OCI-LY3 (cell line): ENCODE results near the gene DUSP2.

ENCODE experiments used
- H2AFZ ChIP-seq: fragments of 200-600, 300-600 bp; shearing (Covaris generic); 2 replicates; pipeline ENCODE4 v1.6.0; 2014; ENCODE audit warnings: antibody characterized with exemption, low read depth, low read length
- H3K27ac ChIP-seq: fragments of 200-600, 300-600 bp; sonication (generic); 2 replicates; pipeline ENCODE4 v1.5.1; 2014; ENCODE audit warnings: mild to moderate bottlenecking, low read length, moderate library complexity, mixed read lengths
- H3K27me3 ChIP-seq: fragments of 200-600, 300-600 bp; sonication (generic); 2 replicates; pipeline ENCODE4 v1.6.1; 2014; ENCODE audit warnings: low read depth, low read length, mixed read lengths
- H3K36me3 ChIP-seq: fragments of 200-600, 300-600 bp; sonication (generic); replicated peaks from 2 replicates; pipeline ENCODE3; 2014; ENCODE audit warnings: low read depth, low read length, mixed read lengths
- H3K4me1 ChIP-seq: fragments of 300-600, 200-600 bp; sonication (generic); 2 replicates; pipeline ENCODE4 v1.6.1; 2014; ENCODE audit warnings: low read length, mixed read lengths
- H3K4me2 ChIP-seq: fragments of 200-600, 300-600 bp; sonication (generic); 2 replicates; pipeline ENCODE4 v1.6.1; 2014; ENCODE audit warnings: low read length, mixed read lengths
- H3K4me3 ChIP-seq: fragments of 300-600, 200-600 bp; sonication (generic); 2 replicates; pipeline ENCODE4 v1.5.1; 2014; ENCODE audit warnings: antibody characterized with exemption, mild to moderate bottlenecking, low read length, moderate library complexity
- H3K79me2 ChIP-seq: fragments of 300-600, 200-600 bp; shearing (Covaris generic); 2 replicates; pipeline ENCODE4 v1.6.1; 2014; ENCODE audit warnings: mild to moderate bottlenecking, low read length, mixed read lengths
- H3K9ac ChIP-seq: fragments of 300-600, 200-600 bp; shearing (Covaris generic); 2 replicates; pipeline ENCODE4 v1.6.0; 2014; ENCODE audit warnings: mild to moderate bottlenecking, low read length, moderate library complexity
- H3K9me3 ChIP-seq: fragments of 200-600, 300-600 bp; shearing (Covaris generic); 2 replicates; pipeline ENCODE4 v1.6.1; 2014; ENCODE audit warnings: low read length, mixed read lengths; ENCODE audit not compliant: insufficient read depth
- H4K20me1 ChIP-seq: fragments of 200-600, 300-600 bp; sonication (generic); 2 replicates; pipeline ENCODE4 v1.6.1; 2016; ENCODE audit warnings: low read length, mixed read lengths; ENCODE audit not compliant: insufficient read depth
- CTCF ChIP-seq: fragments of 200-600, 300-600 bp; sonication (generic); IDR thresholded peaks from 2 replicates; pipeline ENCODE4 v1.5.1; 2014; ENCODE audit warnings: antibody characterized with exemption, low read length, low read depth
- EZH2phosphoT487 ChIP-seq: fragments of 200-600 bp; shearing (Covaris generic); IDR thresholded peaks from 2 replicates; pipeline ENCODE4 v1.6.1; 2018; ENCODE audit warnings: antibody characterized with exemption, mixed run types, low read depth

The DUSP2 gene

GRCh38 chr2:96174251-96175144, 29.3 kb upstream of the DUSP2 start:
- Histone ChIP-seq H3K9me3 (0 out of 2 replicates have a peak, but pooled peaks cover 4% of the 10 kb centered on the region), H4K20me1 (no peaks in the 10 kb centered on the region), H2AFZ (no peak overlapping the region), H3K27me3 (0 out of 2 replicates have a peak, but pooled peaks cover 3% of the 10 kb centered on the region), H3K4me2 (peak overlapping the region; percentile 21; the same call in 1 of the 2 replicates), H3K79me2 (no peaks in the 10 kb centered on the region), H3K4me3 (no peak overlapping the region), H3K27ac (no peak overlapping the region), H3K36me3 (no peaks in the 10 kb centered on the region), H3K9ac (no peak overlapping the region), H3K4me1 (peaks cover 20% of the 10 kb centered on the region)
- TF ChIP-seq CTCF (peak; percentile 90), EZH2phosphoT487 (no peak)

- H3K27ac ChIP-seq: no peak overlapping the region
- no peak overlapping the region for H3K4me2 ChIP-seq
- H4K20me1 ChIP-seq: no peaks in the 10 kb centered on the region
- H3K4me1 ChIP-seq: peaks cover 15% of the 10 kb centered on the region
- H3K27me3 ChIP-seq: 0 out of 2 replicates have a peak, but pooled peaks cover 3% of the 10 kb centered on the region
- TF ChIP-seq CTCF (no peak), EZH2phosphoT487 (no peak)
- no peaks in the 10 kb centered on the region for H3K79me2 ChIP-seq
- no peak overlapping the region for H3K9ac ChIP-seq
- H3K4me3 ChIP-seq: no peak overlapping the region
- H3K36me3 ChIP-seq: no peaks in the 10 kb centered on the region
- H3K9me3 ChIP-seq: 0 out of 2 replicates have a peak, but pooled peaks cover 4% of the 10 kb centered on the region
- H2AFZ ChIP-seq: no peak overlapping the region
Observed at GRCh38 chr2:96171831-96172230, 26.6 kb upstream of the DUSP2 start.

GRCh38 chr2:96170626-96171025, 25.4 kb upstream of the DUSP2 start:
- no peaks in the 10 kb centered on the region for H3K36me3 ChIP-seq
- H3K79me2 ChIP-seq: no peaks in the 10 kb centered on the region
- H3K27me3 ChIP-seq: no peaks in the 10 kb centered on the region
- peaks cover 15% of the 10 kb centered on the region for H3K4me1 ChIP-seq
- H3K4me3 ChIP-seq: no peak overlapping the region
- H3K9me3 ChIP-seq: 0 out of 2 replicates have a peak, but pooled peaks cover 4% of the 10 kb centered on the region
- no peaks in the 10 kb centered on the region for H4K20me1 ChIP-seq
- H3K9ac ChIP-seq: no peak overlapping the region
- H3K27ac ChIP-seq: no peak overlapping the region
- H3K4me2 ChIP-seq: no peak overlapping the region
- no peak for TF ChIP-seq CTCF
- TF ChIP-seq EZH2phosphoT487: no peak
- no peak overlapping the region for H2AFZ ChIP-seq

GRCh38 chr2:96169868-96170507, 24.7 kb upstream of the DUSP2 start:
- no peak overlapping the region for H3K9ac ChIP-seq
- no peaks in the 10 kb centered on the region for H3K36me3 ChIP-seq
- H3K4me2 ChIP-seq: no peak overlapping the region
- no peak overlapping the region for H3K4me3 ChIP-seq
- 0 out of 2 replicates have a peak, but pooled peaks cover 4% of the 10 kb centered on the region for H3K9me3 ChIP-seq
- H3K79me2 ChIP-seq: no peaks in the 10 kb centered on the region
- H3K27me3 ChIP-seq: no peaks in the 10 kb centered on the region
- H2AFZ ChIP-seq: no peak overlapping the region
- peaks cover 17% of the 10 kb centered on the region for H3K4me1 ChIP-seq
- TF ChIP-seq EZH2phosphoT487 (no peak), CTCF (no peak)
- no peak overlapping the region for H3K27ac ChIP-seq
- no peaks in the 10 kb centered on the region for H4K20me1 ChIP-seq
